ENCODE results near the gene DNAH3. TPM values are rescaled to one million over a fixed set of nuclear protein-coding genes. Genes with fewer than 3 reads are reported as not detected.

DNAH3 gene
- total and polyA plus RNA-seq, 2 donors = 0.16 to 0.37 TPM

DNA sequence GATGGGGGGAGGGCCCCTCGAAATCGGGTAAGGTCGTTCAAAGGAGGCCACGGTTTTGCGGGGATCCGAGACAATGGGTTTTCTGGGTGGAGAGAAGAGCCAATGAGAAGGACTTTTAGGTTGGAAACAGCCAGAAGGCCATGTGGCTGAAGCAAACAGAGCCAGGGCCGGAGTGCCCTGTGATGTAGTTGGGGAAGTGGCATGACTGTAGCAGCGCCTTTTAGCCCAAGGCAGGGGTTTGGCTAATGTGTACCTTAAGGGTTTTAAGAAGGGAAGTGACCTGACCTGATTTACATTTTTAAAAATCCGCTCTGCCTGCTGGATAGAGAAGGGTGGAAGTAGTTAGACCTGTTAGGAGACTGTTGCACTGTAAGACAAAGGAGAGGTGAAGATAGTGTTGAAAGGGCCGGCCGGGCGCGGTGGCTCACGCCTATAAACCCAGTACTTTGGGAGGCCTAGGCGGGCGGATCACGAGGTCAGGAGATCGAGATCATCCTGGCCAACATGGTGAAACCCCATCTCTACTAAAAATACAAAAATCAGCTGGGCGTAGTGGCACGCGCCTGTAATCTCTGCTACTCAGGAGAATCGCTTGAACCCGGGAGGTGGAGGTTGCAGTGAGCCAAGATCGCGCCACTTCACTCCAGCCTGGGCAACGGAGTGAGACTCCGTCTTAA, 249.1 kb downstream of the DNAH3 start:
- H3K4me1 ChIP-seq (ENCODE audit: insufficient read depth) = peaks cover 4% of the 10 kb centered on the region
- no peak for DNase-seq (ENCODE audit: extremely low spot score)
- peak overlapping the region; percentile 78 for H3K4me3 ChIP-seq (ENCODE audit: low read depth, low read length)
- WGBS = 25% methylated on average over 27 of the region's 27 CpGs
- H3K36me3 ChIP-seq (ENCODE audit: insufficient read depth) = no peaks in the 10 kb centered on the region
- peak overlapping the region; percentile 98 for H3K27ac ChIP-seq (ENCODE audit: low read depth)

DNA sequence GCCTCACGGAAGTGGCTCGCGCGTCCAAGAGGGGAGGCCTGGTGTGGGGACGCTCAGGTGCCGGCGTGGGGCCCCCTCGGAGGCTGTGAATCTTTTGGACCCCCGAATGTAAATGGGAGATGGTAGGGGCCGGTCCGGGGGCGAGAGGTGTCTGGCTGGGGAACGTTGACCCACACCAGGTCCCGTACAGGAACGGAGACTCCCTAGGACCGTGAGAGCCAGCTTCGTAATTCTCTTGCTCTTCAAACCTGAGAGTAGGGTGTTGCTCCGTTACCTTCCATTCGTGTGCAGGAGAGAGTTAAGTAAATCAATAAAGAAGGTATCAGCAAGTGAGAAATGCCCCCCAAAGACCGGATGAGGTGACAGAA, 249.6 kb downstream of the DNAH3 start:
- WGBS = under 1% methylated on average over 20 of the region's 20 CpGs
- H3K4me3 ChIP-seq (ENCODE audit: low read depth, low read length) = peak overlapping the region; percentile 78
- DNase-seq (ENCODE audit: extremely low spot score) = no peak
- H3K36me3 ChIP-seq (ENCODE audit: insufficient read depth) = no peaks in the 10 kb centered on the region
- peak overlapping the region; percentile 98 for H3K27ac ChIP-seq (ENCODE audit: low read depth)
- peaks cover 4% of the 10 kb centered on the region for H3K4me1 ChIP-seq (ENCODE audit: insufficient read depth)

DNA sequence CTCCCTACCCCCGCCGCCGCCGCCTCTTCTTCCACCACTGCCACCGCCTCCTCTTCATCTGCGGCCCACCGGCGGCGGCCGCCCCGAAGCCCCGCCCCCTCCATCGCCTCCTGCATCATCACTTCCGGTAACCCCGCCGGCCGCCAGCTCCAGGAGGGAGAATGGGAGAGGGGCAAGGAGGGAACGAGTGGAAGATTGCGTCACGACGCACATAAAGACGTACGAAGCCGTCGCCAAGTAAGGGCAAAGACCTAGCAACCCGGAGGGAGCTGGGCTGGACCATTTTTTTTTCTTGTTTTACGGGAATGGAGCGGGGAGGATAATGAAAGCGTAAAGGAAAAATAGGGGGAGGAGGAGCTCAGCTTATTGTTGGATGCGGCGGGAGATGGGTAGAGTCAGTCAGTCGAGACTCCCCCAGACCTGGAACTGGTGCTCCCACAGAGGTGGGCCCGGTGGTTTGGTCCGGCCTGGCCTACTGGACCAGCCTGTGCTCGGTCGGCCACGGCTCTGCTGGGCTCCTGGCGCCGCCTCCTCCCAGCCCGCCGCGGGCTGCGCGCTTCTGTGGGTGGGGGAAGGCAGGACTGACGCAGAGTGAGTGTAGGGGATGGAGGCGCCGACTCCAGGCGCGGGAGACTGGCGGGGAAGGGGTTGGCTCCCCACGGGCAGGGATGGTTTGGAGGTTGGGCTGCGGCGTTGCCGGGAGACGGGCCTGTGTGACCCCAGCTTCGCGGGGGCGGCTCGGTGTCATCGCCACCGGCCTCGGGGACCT, 250.2 kb downstream of the DNAH3 start, which contains the start of the genes DCUN1D3 and LYRM1:
TSS of gene DCUN1D3 (minus strand) at position 60 of the 769 bp plus-strand sequence. CDS start 37,820 bp downstream, outside the sequence.
TSS of gene LYRM1 (plus strand) at position 473 of the 769 bp plus-strand sequence. CDS start 14,785 bp downstream, outside the sequence.
- H3K4me3 ChIP-seq (ENCODE audit: low read depth, low read length) = peak within 1 kb of the TSS; percentile 78
- peaks cover 4% of the 10 kb centered on the region for H3K4me1 ChIP-seq (ENCODE audit: insufficient read depth)
- peak; percentile 94 for DNase-seq (ENCODE audit: extremely low spot score)
- under 1% methylated on average over 62 of the region's 62 CpGs for WGBS
- no peaks in the 10 kb centered on the region for H3K36me3 ChIP-seq (ENCODE audit: insufficient read depth)
- peak within 1 kb of the TSS; percentile 98 for H3K27ac ChIP-seq (ENCODE audit: low read depth)

DNA sequence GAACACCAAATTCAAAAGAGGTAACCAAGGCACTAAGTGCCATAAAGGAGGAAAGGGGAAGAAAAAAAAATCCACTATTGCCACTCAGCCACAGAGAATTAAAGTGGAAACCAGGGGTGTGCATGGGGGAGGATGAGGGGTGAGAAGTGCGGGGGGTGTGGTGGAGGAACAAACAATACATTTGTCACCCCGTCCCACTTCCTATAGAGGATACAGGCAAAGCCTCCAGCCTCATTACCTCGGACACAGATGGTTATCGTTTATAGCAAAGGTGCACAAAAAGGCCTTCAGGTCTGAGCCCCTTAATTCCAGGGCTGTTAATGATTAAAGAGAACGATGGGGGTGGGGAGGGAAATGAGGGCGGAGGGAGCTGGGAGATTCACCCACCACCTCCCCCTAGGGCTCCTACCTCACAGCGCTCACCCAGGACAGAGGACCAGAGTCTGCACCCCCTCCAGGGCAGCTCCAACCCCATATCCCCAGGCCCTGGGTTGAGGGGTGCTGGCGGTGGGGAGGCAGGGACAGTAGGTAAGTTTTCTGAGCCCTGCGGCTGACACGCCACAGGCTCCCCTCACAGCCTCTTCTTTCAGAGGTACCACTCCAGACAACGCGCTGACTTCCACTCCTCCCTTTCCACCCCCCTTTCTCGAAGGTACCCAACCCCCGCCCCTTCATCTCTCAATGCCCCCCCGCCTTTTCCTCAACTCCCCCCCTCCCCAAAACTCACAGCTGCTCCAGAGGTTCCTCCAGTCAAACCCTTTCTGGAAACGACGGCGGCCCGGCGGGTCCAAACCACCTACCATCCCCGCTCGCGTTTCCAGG, 251.0 kb downstream of the DNAH3 start:
- Histone ChIP-seq H3K27ac (ENCODE audit: low read depth) (peak overlapping the region; percentile 86), H3K36me3 (ENCODE audit: insufficient read depth) (no peaks in the 10 kb centered on the region), H3K4me3 (ENCODE audit: low read depth, low read length) (peak overlapping the region; percentile 78), H3K4me1 (ENCODE audit: insufficient read depth) (peaks cover 4% of the 10 kb centered on the region)
- DNase-seq (ENCODE audit: extremely low spot score) = no peak
- WGBS = under 1% methylated on average over 23 of the region's 23 CpGs

DNA sequence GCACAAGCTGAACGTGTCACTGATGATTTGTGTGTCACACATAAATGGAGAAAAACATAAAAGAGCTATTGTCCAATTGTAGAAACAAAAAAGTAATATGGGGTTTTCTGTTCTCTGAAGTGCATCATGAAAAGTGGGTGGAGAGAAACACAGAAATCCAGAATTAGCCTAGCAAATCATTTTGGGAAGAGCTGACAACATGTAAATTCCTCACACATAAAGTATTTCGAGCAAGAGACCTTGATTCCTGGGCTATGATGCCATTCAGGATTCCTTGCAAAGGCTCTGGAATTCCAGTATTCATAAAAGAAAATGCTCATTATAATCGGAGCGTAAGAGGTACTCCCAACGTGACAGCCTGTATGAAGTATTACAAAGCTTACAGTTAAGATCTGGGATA, 251.6 kb downstream of the DNAH3 start:
- no peaks in the 10 kb centered on the region for H3K36me3 ChIP-seq (ENCODE audit: insufficient read depth)
- peak overlapping the region; percentile 78 for H3K4me3 ChIP-seq (ENCODE audit: low read depth, low read length)
- peaks cover 4% of the 10 kb centered on the region for H3K4me1 ChIP-seq (ENCODE audit: insufficient read depth)
- no peak for DNase-seq (ENCODE audit: extremely low spot score)
- no peak overlapping the region for H3K27ac ChIP-seq (ENCODE audit: low read depth)
- WGBS = 8% methylated on average over 5 of the region's 5 CpGs

DNA sequence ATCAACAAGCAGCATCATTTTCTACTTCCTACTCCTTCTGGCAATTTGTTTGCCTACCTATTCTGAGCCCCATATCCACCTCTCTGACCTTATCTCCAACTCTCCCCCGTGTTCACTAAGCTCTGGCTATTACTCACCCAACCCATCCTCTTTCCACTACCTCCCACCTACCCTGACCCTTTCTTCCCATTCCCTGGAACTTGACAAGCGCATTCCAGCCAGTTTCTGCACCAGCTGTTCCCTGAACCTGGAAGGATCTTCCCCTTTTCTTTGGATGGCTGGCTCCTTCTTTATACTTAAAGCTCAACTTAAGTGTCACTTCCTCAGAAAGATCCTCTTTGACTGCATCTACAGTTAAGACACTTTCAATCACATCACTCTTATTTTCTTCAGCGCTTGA, 252.7 kb downstream of the DNAH3 start:
- Histone ChIP-seq H3K27ac (ENCODE audit: low read depth) (no peak overlapping the region), H3K4me1 (ENCODE audit: insufficient read depth) (no peaks in the 10 kb centered on the region), H3K36me3 (ENCODE audit: insufficient read depth) (no peaks in the 10 kb centered on the region), H3K4me3 (ENCODE audit: low read depth, low read length) (no peak overlapping the region)
- DNase-seq (ENCODE audit: extremely low spot score) = no peak
- WGBS = 68% methylated on average over 3 of the region's 3 CpGs

DNA sequence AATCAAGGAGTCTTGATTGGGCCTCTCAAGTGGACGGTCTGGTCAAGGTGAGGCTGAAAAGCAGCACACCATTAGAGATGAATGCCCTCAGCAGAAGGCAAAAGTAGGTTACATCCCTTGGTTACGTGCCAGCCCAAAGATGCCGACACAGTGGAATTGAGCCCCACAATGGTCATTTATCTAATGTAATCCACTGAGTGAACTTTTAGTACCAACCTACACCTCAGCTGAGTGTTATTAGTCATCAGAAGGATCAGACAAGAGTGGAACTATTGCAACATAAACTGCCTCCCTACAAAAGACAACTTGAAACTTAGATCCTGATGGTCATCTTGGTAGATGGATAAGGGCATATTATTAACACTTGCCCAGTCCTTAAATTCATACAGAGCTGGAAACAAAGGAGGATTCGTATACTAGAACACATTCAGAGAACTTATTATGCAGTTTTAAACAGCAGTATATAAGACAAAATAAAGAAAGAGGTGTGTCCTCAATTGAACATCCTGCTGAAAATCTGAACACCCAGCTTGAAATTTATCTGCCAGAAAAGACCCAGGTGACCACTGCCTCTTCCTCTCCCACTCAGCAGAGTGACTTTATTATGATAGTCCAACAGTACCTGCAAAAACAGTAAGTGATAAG, 253.3 kb downstream of the DNAH3 start:
- no peak overlapping the region for H3K4me3 ChIP-seq (ENCODE audit: low read depth, low read length)
- H3K36me3 ChIP-seq (ENCODE audit: insufficient read depth) = no peaks in the 10 kb centered on the region
- no peaks in the 10 kb centered on the region for H3K4me1 ChIP-seq (ENCODE audit: insufficient read depth)
- no peak for DNase-seq (ENCODE audit: extremely low spot score)
- no peak overlapping the region for H3K27ac ChIP-seq (ENCODE audit: low read depth)
- WGBS = 83% methylated on average over 4 of the region's 4 CpGs

DNA sequence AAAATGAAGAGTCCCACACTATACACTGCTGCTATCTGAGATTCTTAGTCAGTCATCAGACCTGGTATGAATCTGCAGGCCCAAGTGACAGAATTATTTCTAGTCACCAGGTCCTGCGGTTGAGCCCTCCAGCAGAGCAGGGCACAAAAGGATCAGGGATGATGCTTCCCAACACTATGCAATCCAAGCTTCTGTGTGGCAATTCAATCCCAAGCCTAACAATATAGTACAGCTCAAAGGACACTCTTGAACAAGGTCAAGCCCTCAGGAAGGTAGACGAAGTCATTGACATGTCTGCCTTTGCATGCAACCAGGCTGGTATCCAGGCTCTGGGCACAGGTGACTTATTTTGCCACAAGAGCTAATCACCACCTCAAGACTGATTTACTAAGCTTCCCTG, 256.3 kb downstream of the DNAH3 start:
- no peaks in the 10 kb centered on the region for H3K36me3 ChIP-seq (ENCODE audit: insufficient read depth)
- H3K27ac ChIP-seq (ENCODE audit: low read depth) = no peak overlapping the region
- WGBS = 90% methylated on average over 2 of the region's 2 CpGs
- no peak for DNase-seq (ENCODE audit: extremely low spot score)
- no peak overlapping the region for H3K4me3 ChIP-seq (ENCODE audit: low read depth, low read length)
- no peaks in the 10 kb centered on the region for H3K4me1 ChIP-seq (ENCODE audit: insufficient read depth)

DNA sequence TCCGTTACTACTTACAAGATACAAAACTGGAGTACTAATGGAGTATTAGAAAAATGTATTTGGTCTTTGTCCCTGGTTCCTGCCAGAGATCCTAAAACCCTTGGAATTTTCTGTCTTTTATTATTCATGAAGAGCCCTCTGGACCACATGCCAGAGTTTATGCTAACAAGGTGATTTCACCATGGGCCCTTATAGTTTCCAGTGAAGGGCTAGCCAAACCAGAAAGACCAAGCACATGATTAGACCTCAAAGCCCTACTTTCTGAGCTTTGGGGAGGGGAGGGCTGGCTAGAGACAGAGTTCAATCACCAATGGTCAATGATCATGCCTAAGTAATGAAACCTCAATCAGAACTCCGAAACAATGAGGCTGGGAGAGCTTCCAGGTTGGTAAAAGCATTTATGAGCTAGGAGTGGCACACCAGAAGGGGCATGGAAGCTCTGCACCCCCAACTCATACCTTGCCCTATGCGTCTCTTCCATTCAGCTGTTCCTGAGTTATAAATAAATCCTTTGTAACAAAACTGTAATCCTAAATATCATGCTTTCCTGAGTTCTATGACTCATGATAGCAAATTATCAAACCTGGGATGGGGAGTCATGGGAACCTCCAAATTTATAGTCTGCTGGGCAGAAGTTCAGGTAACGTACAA, 260.9 kb downstream of the DNAH3 start:
- Histone ChIP-seq H3K36me3 (ENCODE audit: insufficient read depth) (no peaks in the 10 kb centered on the region), H3K4me3 (ENCODE audit: low read depth, low read length) (no peak overlapping the region), H3K4me1 (ENCODE audit: insufficient read depth) (no peaks in the 10 kb centered on the region), H3K27ac (ENCODE audit: low read depth) (no peak overlapping the region)
- no peak for DNase-seq (ENCODE audit: extremely low spot score)
- 83% methylated on average over 4 of the region's 4 CpGs for WGBS

DNA sequence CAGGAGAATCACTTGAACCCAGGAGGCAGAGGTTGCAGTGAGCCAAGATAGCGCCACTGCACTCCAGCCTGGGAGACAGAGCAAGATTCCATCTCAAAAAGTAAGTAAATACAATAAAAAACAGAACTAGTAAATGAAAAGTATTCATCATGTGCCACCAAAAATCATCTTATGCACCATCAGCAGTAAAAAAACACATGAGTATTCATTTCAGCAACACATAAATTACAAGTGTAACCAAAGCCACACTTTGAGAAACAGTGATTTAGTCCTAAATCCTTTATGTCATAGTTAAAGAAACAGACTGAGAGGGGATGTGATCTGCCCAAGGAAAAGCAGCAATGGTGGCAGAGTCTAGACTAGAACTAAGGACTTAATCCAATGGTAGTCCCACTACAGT, 263.4 kb downstream of the DNAH3 start:
- Histone ChIP-seq H3K36me3 (ENCODE audit: insufficient read depth) (no peaks in the 10 kb centered on the region), H3K27ac (ENCODE audit: low read depth) (no peak overlapping the region), H3K4me1 (ENCODE audit: insufficient read depth) (no peaks in the 10 kb centered on the region), H3K4me3 (ENCODE audit: low read depth, low read length) (no peak overlapping the region)
- WGBS = 94% methylated on average over 1 of the region's 1 CpG
- no peak for DNase-seq (ENCODE audit: extremely low spot score)

DNA sequence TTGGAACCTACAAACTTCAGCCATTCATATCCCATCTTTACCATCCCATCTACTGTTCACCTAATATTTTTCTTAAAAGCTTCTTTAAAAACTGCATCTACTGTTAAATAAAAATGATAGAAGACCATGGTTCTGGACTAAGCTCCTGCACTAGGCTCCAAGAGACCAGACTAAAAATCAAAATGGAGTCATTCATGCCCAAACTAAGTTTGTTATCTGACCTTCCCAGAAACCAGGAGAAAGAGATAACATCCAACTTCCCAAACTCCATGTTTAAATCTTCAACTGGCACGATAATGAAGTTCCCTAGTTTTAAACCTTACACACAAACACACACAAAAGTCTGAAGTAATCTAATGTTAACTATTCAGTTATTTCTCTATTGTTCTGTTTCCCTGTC, 264.3 kb downstream of the DNAH3 start:
- Histone ChIP-seq H3K4me3 (ENCODE audit: low read depth, low read length) (no peak overlapping the region), H3K36me3 (ENCODE audit: insufficient read depth) (no peaks in the 10 kb centered on the region), H3K4me1 (ENCODE audit: insufficient read depth) (no peaks in the 10 kb centered on the region), H3K27ac (ENCODE audit: low read depth) (no peak overlapping the region)
- WGBS = 76% methylated on average over 1 of the region's 1 CpG
- DNase-seq (ENCODE audit: extremely low spot score) = no peak

DNA sequence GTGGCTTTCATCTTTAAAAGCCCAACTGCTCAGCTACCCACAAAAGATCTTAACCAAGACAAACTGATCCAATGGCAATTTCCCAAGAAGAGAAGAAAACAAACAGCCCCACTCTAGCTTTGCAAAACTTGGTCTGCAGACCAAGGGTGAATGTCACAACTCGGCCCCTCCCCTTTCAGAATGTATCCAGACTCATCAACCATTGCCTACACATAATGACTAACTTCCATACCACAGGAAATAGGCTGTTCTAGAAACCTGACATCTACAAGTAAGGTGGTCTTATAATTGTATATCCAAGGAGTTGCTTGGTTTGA, 266.4 kb downstream of the DNAH3 start:
- 71% methylated on average over 1 of the region's 1 CpG for WGBS
- Histone ChIP-seq H3K4me1 (ENCODE audit: insufficient read depth) (peaks cover 2% of the 10 kb centered on the region), H3K27ac (ENCODE audit: low read depth) (peak overlapping the region; percentile 59), H3K36me3 (ENCODE audit: insufficient read depth) (no peaks in the 10 kb centered on the region), H3K4me3 (ENCODE audit: low read depth, low read length) (no peak overlapping the region)
- no peak for DNase-seq (ENCODE audit: extremely low spot score)

Measured in urinary bladder (tissue), 4 donors.